HG02884 (cell line): ENCODE results near the gene NHEJ1.

Source experiments
- ATAC-seq: cut with Tn5 transposase; IDR thresholded peaks from one replicate; pipeline ENCODE4 v1.9.1; 2021; ENCODE audit warnings: mild to moderate bottlenecking, moderate library complexity; ENCODE audit not compliant: unreplicated experiment

Gene NHEJ1

GRCh38 chr2:219090436-219091299, 69.9 kb downstream of the NHEJ1 start:
- ATAC-seq, result no peak

GRCh38 chr2:219089330-219089729, 71.3 kb downstream of the NHEJ1 start:
- no peak for ATAC-seq

GRCh38 chr2:219087848-219088247, 72.8 kb downstream of the NHEJ1 start:
- ATAC-seq, result no peak

GRCh38 chr2:219087361-219087760, 73.3 kb downstream of the NHEJ1 start:
- ATAC-seq, result no peak

GRCh38 chr2:219086196-219086595, 74.4 kb downstream of the NHEJ1 start:
- no peak for ATAC-seq

- no peak for ATAC-seq
Measured at GRCh38 chr2:219084791-219085190, 75.8 kb downstream of the NHEJ1 start.

GRCh38 chr2:219082332-219082958, 78.2 kb downstream of the NHEJ1 start:
- no peak for ATAC-seq

GRCh38 chr2:219081701-219082331, 78.8 kb downstream of the NHEJ1 start:
- no peak for ATAC-seq

GRCh38 chr2:219081096-219081495, 79.5 kb downstream of the NHEJ1 start:
- ATAC-seq, result no peak

GRCh38 chr2:219079417-219079816, 81.2 kb downstream of the NHEJ1 start:
- ATAC-seq, result no peak

GRCh38 chr2:219078951-219079350, 81.7 kb downstream of the NHEJ1 start:
- no peak for ATAC-seq

GRCh38 chr2:219078126-219078525, 82.5 kb downstream of the NHEJ1 start:
- no peak for ATAC-seq

- ATAC-seq, result no peak
Measured at GRCh38 chr2:219076253-219076652, 84.4 kb downstream of the NHEJ1 start.

GRCh38 chr2:219073413-219074129, 87.0 kb downstream of the NHEJ1 start:
- no peak for ATAC-seq

GRCh38 chr2:219072741-219073250, 87.8 kb downstream of the NHEJ1 start:
- ATAC-seq, result no peak

- ATAC-seq, result no peak
Measured at GRCh38 chr2:219071131-219071816, 89.3 kb downstream of the NHEJ1 start.

GRCh38 chr2:219065484-219065883, 95.1 kb downstream of the NHEJ1 start:
- no peak for ATAC-seq

GRCh38 chr2:219062081-219062480, 98.5 kb downstream of the NHEJ1 start:
- no peak for ATAC-seq

GRCh38 chr2:219060821-219061791, 99.5 kb downstream of the NHEJ1 start, which contains the start of gene IHH:
Gene IHH (minus strand): TSS chr2:219060921. CDS start chr2:219060467, 454 bp downstream.
- ATAC-seq, result no peak
